HG02678 (cell line): ENCODE data around the gene SAA1.
"Not testable (repeated sequence)": the region's sequence is repeated elsewhere in the genome, so short reads cannot be mapped to it uniquely, and the experiment has no call there.

ENCODE experiments used
- ATAC-seq: cut with Tn5 transposase; IDR thresholded peaks from one replicate; pipeline ENCODE4 v1.9.1; 2021; ENCODE audit warnings: mild to moderate bottlenecking, moderate library complexity; ENCODE audit not compliant: unreplicated experiment

Gene SAA1

GRCh38 chr11:18265949-18266348 lies at the start of gene SAA1:
Gene SAA1 (plus strand): TSS chr11:18266264. CDS start chr11:18266888, 624 bp downstream.
- ATAC-seq: no peak

- ATAC-seq: no peak
Observed at GRCh38 chr11:18221274-18221876, 44.7 kb upstream of the SAA1 start.

- no peak for ATAC-seq
Observed at GRCh38 chr11:18222814-18223421, 43.1 kb upstream of the SAA1 start.

- ATAC-seq: no peak
Observed at GRCh38 chr11:18223591-18224387, 42.3 kb upstream of the SAA1 start.

- ATAC-seq: no peak
Observed at GRCh38 chr11:18225913-18226312, 40.2 kb upstream of the SAA1 start.

- peak; percentile 93 for ATAC-seq
Observed at GRCh38 chr11:18229501-18229900, 36.6 kb upstream of the SAA1 start.

GRCh38 chr11:18230859-18231258 lies 35.2 kb upstream of the SAA1 start:
- ATAC-seq: no peak

GRCh38 chr11:18233912-18234311 lies 32.2 kb upstream of the SAA1 start:
- ATAC-seq: no peak

GRCh38 chr11:18235394-18236334 lies 30.4 kb upstream of the SAA1 start:
- ATAC-seq: no peak

GRCh38 chr11:18236664-18237356 lies 29.3 kb upstream of the SAA1 start, which contains the start of gene SAA4:
Gene SAA4 (minus strand): TSS chr11:18236802. CDS start chr11:18235926, 876 bp downstream.
- ATAC-seq: no peak

GRCh38 chr11:18239655-18240054 lies 26.4 kb upstream of the SAA1 start:
- no peak for ATAC-seq

GRCh38 chr11:18243783-18244362 lies 22.2 kb upstream of the SAA1 start:
- no peak for ATAC-seq

- ATAC-seq: no peak
Observed at GRCh38 chr11:18245396-18245795, 20.7 kb upstream of the SAA1 start.

- ATAC-seq: peak; percentile 80
Observed at GRCh38 chr11:18246379-18247190, 19.5 kb upstream of the SAA1 start.

GRCh38 chr11:18247191-18247581 lies 18.9 kb upstream of the SAA1 start:
- not testable (repeated sequence) for ATAC-seq

- ATAC-seq: no peak
Observed at GRCh38 chr11:18248561-18248960, 17.5 kb upstream of the SAA1 start, which contains the start of gene SAA2. Gene SAA2 (minus strand): TSS chr11:18248668. CDS start chr11:18248011, 657 bp downstream.

GRCh38 chr11:18253233-18253632 lies 12.8 kb upstream of the SAA1 start:
- ATAC-seq: no peak

- no peak for ATAC-seq
Observed at GRCh38 chr11:18253778-18254338, 12.2 kb upstream of the SAA1 start.
